ENCODE results near the gene ZNF543.

GRCh38 chr19:57362419-57362818, 42.1 kb downstream of the ZNF543 start:
- TF ChIP-seq CTCF (conservative IDR thresholded peaks at IDR 0.05; ENCODE audit: low read depth, low read length), result no peak
- no peak for TF ChIP-seq EZH2 (IDR thresholded peaks at IDR 0.05; ENCODE audit: borderline replicate concordance, low read depth, low read length, poor library complexity, severe bottlenecking)

All from A673 (cell line).